Hepatic stellate cell (primary cell): ENCODE measurements around the gene RAVER1.

Experiments used
- DNase-seq: peaks from one replicate; pipeline ENCODE4 v3.0.0; 2011; ENCODE audit warnings: low spot score

The RAVER1 gene

GRCh38 chr19:10318807-10319682 is 14.3 kb downstream of the RAVER1 start:
- no peak for DNase-seq

GRCh38 chr19:10317857-10318462 is 15.4 kb downstream of the RAVER1 start:
- DNase-seq = no peak

- no peak for DNase-seq
Measured at GRCh38 chr19:10317045-10317856, 16.1 kb downstream of the RAVER1 start.

GRCh38 chr19:10316229-10317044 is 16.9 kb downstream of the RAVER1 start:
- DNase-seq = no peak

GRCh38 chr19:10315335-10316214 is 17.8 kb downstream of the RAVER1 start, which contains the start of gene FDX2:
TSS of gene FDX2 (minus strand) at chr19:10316015. CDS start at chr19:10315996, 19 bp downstream.
- peak; percentile 94 for DNase-seq

GRCh38 chr19:10309423-10309822 is 23.9 kb downstream of the RAVER1 start, which contains the start of gene ZGLP1:
TSS of gene ZGLP1 (minus strand) at chr19:10309815.
- DNase-seq = no peak

GRCh38 chr19:10306327-10306726 is 27.0 kb downstream of the RAVER1 start:
- no peak for DNase-seq

GRCh38 chr19:10305139-10305806 is 28.1 kb downstream of the RAVER1 start:
- DNase-seq = no peak

- DNase-seq = no peak
Measured at GRCh38 chr19:10299545-10300458, 33.5 kb downstream of the RAVER1 start.

- no peak for DNase-seq
Measured at GRCh38 chr19:10295847-10296591, 37.3 kb downstream of the RAVER1 start.

- no peak for DNase-seq
Measured at GRCh38 chr19:10295305-10295846, 38.0 kb downstream of the RAVER1 start.

- DNase-seq = no peak
Measured at GRCh38 chr19:10294368-10294697, 39.0 kb downstream of the RAVER1 start.

GRCh38 chr19:10293637-10294367 is 39.5 kb downstream of the RAVER1 start:
- no peak for DNase-seq

GRCh38 chr19:10292789-10293636 is 40.3 kb downstream of the RAVER1 start:
- DNase-seq = no peak

- DNase-seq = peak; percentile 90
Measured at GRCh38 chr19:10292206-10292788, 41.0 kb downstream of the RAVER1 start.
